Measurements from ENCODE around the gene RGS12. TPM values are rescaled to one million over a fixed set of nuclear protein-coding genes. Genes with fewer than 3 reads are reported as not detected.

Gene RGS12
- total RNA-seq, 1 experiment from 2014 or later, result 16.9 TPM

- Histone ChIP-seq H3K4ac (ENCODE audit: low read depth, low read length) (no peak overlapping the region), H3K56ac (ENCODE audit: insufficient read length, low read depth, low read length) (no peak overlapping the region), H3K27ac (ENCODE audit: insufficient read length, low read depth, low read length) (no peak overlapping the region), H4K20me1 (ENCODE audit: control insufficient read depth, insufficient read depth, insufficient read length) (peaks cover 4% of the 10 kb centered on the region), H3K79me1 (ENCODE audit: insufficient read depth, low read depth, low read length, poor library complexity, severe bottlenecking) (no peaks in the 10 kb centered on the region), H3T11ph (ENCODE audit: low read length) (no peak overlapping the region), H3K9me3 (ENCODE audit: control insufficient read depth, low read depth, low read length) (no peaks in the 10 kb centered on the region), H2BK20ac (ENCODE audit: low read depth, low read length, poor library complexity, severe bottlenecking) (no peak overlapping the region), H2BK12ac (ENCODE audit: insufficient read length, low read depth, low read length) (no peak overlapping the region), H2BK15ac (ENCODE audit: low read depth, low read length) (no peak overlapping the region), H3K23ac (ENCODE audit: insufficient read length, low read depth, low read length) (no peak overlapping the region), H2BK120ac (ENCODE audit: low read depth, low read length, poor library complexity, severe bottlenecking) (no peak overlapping the region), H3K4me2 (ENCODE audit: insufficient read depth, insufficient read length, low read length) (no peak overlapping the region), H3K79me2 (ENCODE audit: insufficient read depth, low read length) (no peaks in the 10 kb centered on the region), H3K4me1 (ENCODE audit: insufficient read depth, low read length) (no peaks in the 10 kb centered on the region; the same call in 1 of the 2 replicates), H4K5ac (ENCODE audit: insufficient read length, low read depth, low read length) (no peak overlapping the region), H2BK5ac (ENCODE audit: insufficient read length, low read length) (no peak overlapping the region), H3K23me2 (ENCODE audit: insufficient read length, low read depth, low read length, poor library complexity, severe bottlenecking) (no peaks in the 10 kb centered on the region), H2AK5ac (ENCODE audit: insufficient read length, low read length) (no peak overlapping the region), H3K18ac (ENCODE audit: insufficient read length, low read depth, low read length) (no peak overlapping the region), H3K9ac (ENCODE audit: extremely low read depth, insufficient read length, low read length) (no peak overlapping the region), H3K27me3 (ENCODE audit: insufficient read depth, low read length) (no peaks in the 10 kb centered on the region), H4K8ac (replicated peaks; ENCODE audit: insufficient read length, low read depth, low read length) (no peak overlapping the region), H4K91ac (ENCODE audit: insufficient read length, low read depth, low read length) (no peak overlapping the region), H3K14ac (ENCODE audit: insufficient read depth, low read length) (no peak overlapping the region), H2AFZ (ENCODE audit: low read length) (no peak overlapping the region)
- Mint-ChIP-seq H3K9me3 (no peaks in the 10 kb centered on the region), H3K36me3 (ENCODE audit: insufficient read depth in 1 of 3, low read depth in 3 of 3) (no peaks in the 10 kb centered on the region), H3K27me3 (ENCODE audit: low read depth) (no peaks in the 10 kb centered on the region; the same call in 1 of the 2 replicates), H3K4me1 (peaks cover 4 to 11% of the 10 kb centered on the region in 2 experiments), H3K27ac (no peak overlapping the region), H3K4me3 (no peak overlapping the region; a peak in 1 of 5 replicates)
- no CpG with 5 or more reads among the region's 3 CpGs for WGBS (ENCODE audit: extremely low coverage, insufficient read length, low lambda C conversion rate)
- DNase-seq, result no peak
- TF ChIP-seq CTCF (conservative IDR thresholded peaks at IDR 0.05), result no peak
Observed at GRCh38 chr4:3252480-3252828, 40.4 kb upstream of the RGS12 start.

Data from H9 (cell line).